HG03457 (cell line): ENCODE measurements around the gene OR52M1.

ENCODE experiments used
- ATAC-seq: cut with Tn5 transposase; IDR thresholded peaks from one replicate; pipeline ENCODE4 v1.9.1; 2021; ENCODE audit warnings: moderate number of reproducible peaks; ENCODE audit not compliant: unreplicated experiment

The OR52M1 gene

DNA sequence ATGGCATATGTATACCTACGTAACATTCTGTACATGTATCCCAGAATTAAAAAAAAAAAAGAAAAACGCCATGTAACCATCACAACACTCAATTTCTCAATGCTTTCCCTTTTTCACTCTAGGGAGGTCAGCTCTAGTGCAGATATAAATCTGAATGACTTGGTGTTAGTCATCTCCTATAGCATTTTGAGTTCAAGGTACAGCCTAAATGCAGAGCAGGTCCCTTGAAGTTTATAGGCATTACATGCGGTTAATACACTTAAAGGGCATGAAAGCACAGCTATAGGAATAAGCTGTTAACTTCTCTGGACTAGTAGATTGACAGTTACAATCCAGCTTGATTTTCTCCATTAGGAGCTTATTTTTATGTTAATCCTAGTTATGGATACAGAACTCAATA, 20.4 kb downstream of the OR52M1 start:
- no peak for ATAC-seq

DNA sequence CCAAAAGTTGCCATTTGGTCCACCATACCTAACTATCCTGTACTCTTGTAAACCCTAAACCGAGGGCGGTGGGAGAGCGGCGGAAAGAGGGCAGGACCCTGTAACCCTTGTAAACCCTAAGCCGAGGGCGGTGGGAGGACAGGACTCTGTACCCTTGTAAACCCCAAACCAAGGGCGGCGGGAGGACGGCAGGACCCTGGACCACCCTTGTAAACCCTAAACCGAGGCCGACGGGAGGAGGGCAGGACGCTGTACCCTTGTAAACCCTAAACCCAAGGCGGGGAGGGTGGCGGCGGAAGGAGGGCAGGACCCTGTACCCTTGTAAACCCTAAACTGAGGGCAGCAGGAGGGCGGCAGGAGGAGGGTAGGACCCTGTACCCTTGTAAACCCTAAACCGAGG, 24.1 kb downstream of the OR52M1 start:
- no peak for ATAC-seq

DNA sequence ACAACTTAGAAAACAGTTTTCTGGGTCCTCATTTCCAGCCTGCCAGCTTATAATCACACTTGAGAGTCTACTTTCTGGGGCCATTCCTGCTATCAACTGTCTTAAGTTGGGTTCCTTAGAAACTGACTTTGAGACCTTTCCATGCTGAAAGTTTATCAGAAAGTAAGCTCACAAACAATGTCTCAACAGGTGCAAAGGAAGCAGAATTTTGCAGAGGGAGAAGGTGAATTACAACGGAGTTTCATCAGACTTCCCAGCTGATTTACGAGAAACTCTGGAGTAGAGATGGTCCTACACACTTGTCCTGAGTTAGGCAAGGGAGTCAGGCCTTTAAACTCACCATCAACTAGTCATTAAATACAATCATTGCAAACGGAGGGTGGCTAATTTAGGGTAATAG, 31.9 kb downstream of the OR52M1 start:
- no peak for ATAC-seq

DNA sequence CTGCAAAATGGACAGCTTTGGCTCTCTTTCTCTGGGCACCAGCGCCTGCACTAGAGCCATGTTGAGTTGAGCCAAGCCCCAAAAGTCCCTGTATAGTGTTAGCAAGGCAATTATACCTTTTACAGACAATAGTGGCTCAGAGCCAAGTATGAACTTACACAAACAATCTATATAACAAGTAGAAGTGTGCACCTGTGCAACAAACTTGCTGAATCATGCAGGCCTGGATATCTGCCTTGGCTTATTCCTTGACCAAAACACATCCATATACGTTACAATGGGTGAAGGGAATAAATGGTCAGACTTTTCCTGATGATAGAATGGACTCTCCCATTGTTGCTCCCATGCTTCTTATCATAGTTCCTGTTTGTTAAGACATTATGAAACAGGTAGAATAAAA, 32.8 kb downstream of the OR52M1 start:
- ATAC-seq, result no peak

- no peak for ATAC-seq
These were observed 33.6 kb downstream of the OR52M1 start for GRCh38 chr11:4578624-4579023.

- ATAC-seq, result no peak
These were observed 35.1 kb downstream of the OR52M1 start for GRCh38 chr11:4580124-4580523.

DNA sequence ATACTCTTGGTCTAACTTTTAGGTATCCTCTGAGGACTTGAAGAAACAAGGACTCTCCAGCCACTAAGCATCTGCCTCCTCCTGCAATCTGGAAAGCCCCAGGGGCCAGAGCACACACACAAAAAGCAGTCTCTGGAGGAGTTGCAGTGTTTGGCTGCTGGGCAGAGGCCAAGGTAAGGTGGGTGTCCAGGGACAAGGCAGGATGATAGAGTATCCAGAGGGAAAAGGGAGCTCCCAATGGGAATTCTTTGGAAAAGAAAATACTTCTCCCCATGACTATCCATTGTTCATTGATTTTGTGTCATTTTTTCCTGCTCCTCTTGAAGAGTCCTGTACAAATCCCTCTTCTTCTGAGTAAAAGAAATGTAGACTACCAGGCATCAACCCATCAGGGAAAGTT, 36.5 kb downstream of the OR52M1 start, which contains the start of gene OR52I2:
OR52I2 (plus strand) TSS at position 301 of the 400 bp plus-strand sequence.
- ATAC-seq, result no peak

DNA sequence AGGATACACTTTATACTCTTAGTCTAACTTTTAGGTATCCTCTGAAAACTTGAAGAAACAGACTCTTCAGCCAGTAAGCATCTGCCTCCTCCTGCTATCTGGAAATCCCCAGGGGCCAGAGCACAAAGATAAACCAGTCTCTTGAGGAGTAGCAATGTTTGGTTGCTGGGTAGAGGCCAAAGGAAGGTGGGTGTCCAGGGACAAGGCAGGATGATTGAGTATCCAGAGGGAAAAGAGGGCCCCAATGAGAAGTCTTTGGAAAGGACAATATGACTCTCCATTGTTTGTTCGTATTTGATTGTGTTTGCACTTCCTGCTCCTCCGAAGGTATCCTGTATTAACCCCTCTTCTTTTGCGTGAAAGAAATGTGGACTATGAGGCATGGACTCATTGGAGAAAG, 44.0 kb downstream of the OR52M1 start:
- ATAC-seq, result no peak

DNA sequence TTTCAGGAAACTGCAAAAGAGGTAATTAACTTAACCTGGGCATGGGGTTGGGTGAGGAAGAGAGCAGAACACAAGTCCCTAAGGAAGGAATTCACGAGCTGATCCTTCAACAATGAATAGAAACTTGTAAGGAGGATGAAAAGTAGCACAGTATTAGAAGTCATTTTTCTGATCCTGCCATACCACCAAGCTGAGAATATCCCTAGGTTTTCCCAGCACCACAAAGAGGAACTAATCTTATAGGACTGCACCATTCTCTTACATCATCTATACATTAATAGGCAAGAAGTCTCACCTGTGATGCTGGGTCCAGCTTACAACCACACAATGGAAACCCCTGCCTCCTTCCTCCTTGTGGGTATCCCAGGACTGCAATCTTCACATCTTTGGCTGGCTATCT, 48.7 kb downstream of the OR52M1 start, which contains the start of gene OR52I1:
OR52I1 (plus strand) TSS at position 301 of the 400 bp plus-strand sequence; CDS start at position 301, 0 bp downstream.
- no peak for ATAC-seq
